Keratinocyte (primary cell): ENCODE measurements around the gene DIPK1A. TPM values are rescaled to one million over a fixed set of nuclear protein-coding genes. Genes with fewer than 3 reads are reported as not detected.

Experiments used
- DNase-seq: peaks from one replicate; pipeline ENCODE4 v3.0.0-alpha.2; 2011; ENCODE audit warnings: low read depth, missing footprints, low spot score
- FAIRE-seq: peaks from 2 replicates; lab custom pipeline; 2011; peaks lifted over from hg19 to GRCh38; lab: Jason Lieb, UNC
- H2AFZ ChIP-seq: 2 replicates; pipeline ENCODE4 v1.6.0; 2012; ENCODE audit warnings: low read length, control low read depth, inconsistent platforms; ENCODE audit not compliant: control insufficient read depth
- H3K27ac ChIP-seq: 2 replicates; pipeline ENCODE4 v1.5.1; 2011; ENCODE audit warnings: low read length; ENCODE audit not compliant: control insufficient read depth, insufficient read depth
- H3K27me3 ChIP-seq: 3 replicates; pipeline ENCODE4 v1.6.0; 2011; ENCODE audit warnings: low read length; ENCODE audit not compliant: control insufficient read depth, insufficient read depth; ENCODE audit errors: extremely low read depth
- H3K36me3 ChIP-seq, 2 experiments: 2 replicates in 1 of 2; 3 replicates in 1 of 2; pipeline ENCODE4 v1.5.1; 2011; ENCODE audit warnings: low read length in 2 of 2, mild to moderate bottlenecking in 1 of 2; ENCODE audit not compliant: control insufficient read depth in 2 of 2, insufficient read depth in 2 of 2; ENCODE audit errors: extremely low read depth in 1 of 2
- H3K4me1 ChIP-seq: 3 replicates; pipeline ENCODE4 v1.5.1; 2011; ENCODE audit warnings: low read length; ENCODE audit not compliant: control insufficient read depth, insufficient read depth; ENCODE audit errors: extremely low read depth
- H3K4me2 ChIP-seq: 3 replicates; pipeline ENCODE4 v1.6.0; 2011; ENCODE audit warnings: low read depth, low read length; ENCODE audit not compliant: control insufficient read depth, insufficient read depth; ENCODE audit errors: extremely low read depth
- H3K4me3 ChIP-seq, 3 experiments: fragments of 200-600 bp in 1 of 3; sonication (generic) in 1 of 3; 2 replicates in 2 of 3; 3 replicates in 1 of 3; pipeline ENCODE4 v1.5.1; 2011 to 2016; ENCODE audit warnings: low read length in 3 of 3, mild to moderate bottlenecking in 3 of 3, control low read depth in 2 of 3, inconsistent platforms in 1 of 3, low read depth in 1 of 3, mixed read lengths in 1 of 3, mixed run types in 1 of 3, moderate library complexity in 1 of 3; ENCODE audit not compliant: control insufficient read depth in 2 of 3, insufficient read depth in 2 of 3; ENCODE audit errors: extremely low read depth in 1 of 3
- H3K79me2 ChIP-seq: 2 replicates; pipeline ENCODE4 v1.6.0; 2012; ENCODE audit warnings: low read length; ENCODE audit not compliant: control insufficient read depth, insufficient read depth
- H3K9ac ChIP-seq: 3 replicates; pipeline ENCODE4 v1.6.0; 2011; ENCODE audit warnings: low read length; ENCODE audit not compliant: control insufficient read depth, insufficient read depth; ENCODE audit errors: extremely low read depth
- H3K9me1 ChIP-seq: 3 replicates; pipeline ENCODE4 v1.6.0; 2011; ENCODE audit warnings: low read length; ENCODE audit not compliant: control insufficient read depth, insufficient read depth; ENCODE audit errors: extremely low read depth
- H3K9me3 ChIP-seq: 2 replicates; pipeline ENCODE4 v1.5.1; 2012; ENCODE audit warnings: low read depth, low read length; ENCODE audit not compliant: control insufficient read depth
- H4K20me1 ChIP-seq: 3 replicates; pipeline ENCODE4 v1.6.0; 2011; ENCODE audit warnings: low read length; ENCODE audit not compliant: control insufficient read depth, insufficient read depth; ENCODE audit errors: extremely low read depth
- CTCF ChIP-seq, 3 experiments: IDR thresholded peaks in 1 of 3; conservative IDR thresholded peaks in 1 of 3; optimal IDR thresholded peaks in 1 of 3; 2 replicates in 2 of 3; 3 replicates in 1 of 3; pipeline versions ENCODE3 to v1.5.1; 2011; ENCODE audit warnings: low read length in 3 of 3, mild to moderate bottlenecking in 3 of 3, moderate library complexity in 2 of 3, control low read depth in 1 of 3, inconsistent platforms in 1 of 3; ENCODE audit not compliant: insufficient read depth in 2 of 3; ENCODE audit errors: extremely low read depth in 1 of 3
- EZH2 ChIP-seq: IDR thresholded peaks from one replicate; pipeline ENCODE4 v1.6.1; 2012; ENCODE audit warnings: inconsistent platforms, mild to moderate bottlenecking, low read length, moderate library complexity
- dilution Hi-C: fragments of 300-500 bp; cut with MboI; formaldehyde crosslinking; loops from one replicate; pipeline ENCODE4 v1.7.0; 2020; ENCODE audit warnings: low sequenced_read_pairs; ENCODE audit not compliant: extremely low pct_ligation_motif_present
- polyA plus RNA-seq, 5 experiments: library from polyadenylated mRNA; depleted of rRNA in 3 of 5; stranded (reverse) in 3 of 5; stranded (forward) in 1 of 5; unstranded in 1 of 5; fragments of >200 nt; gene quantifications; 1 replicate in 1 of 5; 2 replicates in 3 of 5; 3 replicates in 1 of 5; pipeline versions ENCODE4 v1.2.1 to v1.2.3, GENCODE V29; 2011 to 2012; ENCODE audit warnings: missing spikeins in 2 of 5, low read depth in 1 of 5, low replicate concordance in 1 of 5

DIPK1A gene
- polyA plus RNA-seq, 1 donor (not counting 4 experiments of a cell fraction or from before 2014, with no cell fraction given) = 22.0 TPM

GRCh38 chr1:92876351-92876750, 84.9 kb downstream of the DIPK1A start:
- Histone ChIP-seq H2AFZ (no peak overlapping the region), H3K79me2 (no peaks in the 10 kb centered on the region), H3K27me3 (no peaks in the 10 kb centered on the region), H3K9ac (no peak overlapping the region), H3K4me1 (no peaks in the 10 kb centered on the region), H3K9me3 (no peaks in the 10 kb centered on the region), H3K36me3 (peaks cover 0 to 6% of the 10 kb centered on the region in 2 experiments), H3K4me2 (no peak overlapping the region), H3K9me1 (no peaks in the 10 kb centered on the region), H3K4me3 (no peak overlapping the region), H4K20me1 (no peaks in the 10 kb centered on the region), H3K27ac (no peak overlapping the region)
- dilution Hi-C loops = no loop called here
- no peak for TF ChIP-seq CTCF (optimal IDR thresholded peaks at IDR 0.05 in 1 of 3, IDR thresholded peaks at IDR 0.05 in 1 of 3, conservative IDR thresholded peaks at IDR 0.05 in 1 of 3; ENCODE audit: extremely low read depth in 1 of 3, insufficient read depth in 2 of 3, low read length in 3 of 3)
- TF ChIP-seq EZH2 = no peak
- FAIRE-seq (no peak), DNase-seq (no peak)

GRCh38 chr1:92874987-92875386, 86.3 kb downstream of the DIPK1A start:
- no peaks in the 10 kb centered on the region for H3K79me2 ChIP-seq
- H3K27ac ChIP-seq = no peak overlapping the region
- peaks cover 0 to 6% of the 10 kb centered on the region in 2 experiments for H3K36me3 ChIP-seq
- H3K4me2 ChIP-seq = no peak overlapping the region
- TF ChIP-seq EZH2 (no peak), CTCF (optimal IDR thresholded peaks at IDR 0.05 in 1 of 3, IDR thresholded peaks at IDR 0.05 in 1 of 3, conservative IDR thresholded peaks at IDR 0.05 in 1 of 3; ENCODE audit: extremely low read depth in 1 of 3, insufficient read depth in 2 of 3, low read length in 3 of 3) (no peak)
- H3K4me3 ChIP-seq = no peak overlapping the region
- no peaks in the 10 kb centered on the region for H3K9me1 ChIP-seq
- no peak overlapping the region for H2AFZ ChIP-seq
- no peaks in the 10 kb centered on the region for H3K9me3 ChIP-seq
- dilution Hi-C loops = no loop called here
- no peak for FAIRE-seq
- H3K4me1 ChIP-seq = no peaks in the 10 kb centered on the region
- H4K20me1 ChIP-seq = no peaks in the 10 kb centered on the region
- H3K9ac ChIP-seq = no peak overlapping the region
- H3K27me3 ChIP-seq = no peaks in the 10 kb centered on the region
- no peak for DNase-seq
